ENCODE measurements around the gene RUVBL1. TPM values are rescaled to one million over a fixed set of nuclear protein-coding genes. Genes with fewer than 3 reads are reported as not detected.

The RUVBL1 gene
- polyA plus RNA-seq, 1 donor (not counting 4 experiments of a cell fraction or from before 2014, with no cell fraction given) = 94.8 TPM

DNA sequence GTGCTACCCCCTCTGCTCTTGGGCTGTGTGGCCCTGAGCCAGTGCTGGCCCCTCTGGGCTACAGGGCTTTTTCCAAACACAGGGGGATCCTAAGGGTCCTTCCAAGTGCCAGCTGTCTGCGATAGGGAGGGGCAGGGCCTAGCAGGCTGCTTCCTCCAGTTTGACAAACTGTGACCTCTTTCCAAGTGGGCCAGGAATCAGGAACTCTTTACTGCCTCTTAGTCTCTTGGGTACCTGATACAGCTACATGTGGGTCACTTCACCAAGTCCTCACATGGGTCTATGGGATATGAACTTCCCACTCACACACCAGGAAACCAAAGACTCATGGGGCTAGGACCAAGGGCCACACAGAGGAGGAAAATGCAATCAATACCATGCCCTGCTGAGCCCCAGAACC lies 45.9 kb downstream of the RUVBL1 start:
- Histone ChIP-seq H3K4me2 (ENCODE audit: control insufficient read depth, extremely low read depth, insufficient read depth, low read depth, low read length) (no peak overlapping the region), H3K9ac (ENCODE audit: control insufficient read depth, extremely low read depth, insufficient read depth, low read length) (no peak overlapping the region), H4K20me1 (ENCODE audit: control insufficient read depth, extremely low read depth, insufficient read depth, low read length) (no peaks in the 10 kb centered on the region), H3K4me3 (ENCODE audit: control insufficient read depth in 2 of 3, extremely low read depth in 1 of 3, insufficient read depth in 2 of 3, low read depth in 1 of 3, low read length in 3 of 3) (no peak overlapping the region), H3K4me1 (ENCODE audit: control insufficient read depth, extremely low read depth, insufficient read depth, low read length) (peaks cover 36% of the 10 kb centered on the region), H3K79me2 (ENCODE audit: control insufficient read depth, insufficient read depth, low read length) (peaks cover 2% of the 10 kb centered on the region), H3K9me3 (ENCODE audit: control insufficient read depth, low read depth, low read length) (no peaks in the 10 kb centered on the region), H3K36me3 (ENCODE audit: control insufficient read depth in 2 of 2, extremely low read depth in 1 of 2, insufficient read depth in 2 of 2, low read length in 2 of 2) (peaks cover 27 to 45% of the 10 kb centered on the region in 2 experiments), H3K9me1 (ENCODE audit: control insufficient read depth, extremely low read depth, insufficient read depth, low read length) (peaks cover under 1% of the 10 kb centered on the region), H2AFZ (ENCODE audit: control insufficient read depth, low read length) (no peak overlapping the region), H3K27me3 (ENCODE audit: control insufficient read depth, extremely low read depth, insufficient read depth, low read length) (no peaks in the 10 kb centered on the region), H3K27ac (ENCODE audit: control insufficient read depth, insufficient read depth, low read length) (no peak overlapping the region)
- FAIRE-seq (no peak), DNase-seq (ENCODE audit: low read depth, low spot score) (no peak)
- TF ChIP-seq, protein P1, sequence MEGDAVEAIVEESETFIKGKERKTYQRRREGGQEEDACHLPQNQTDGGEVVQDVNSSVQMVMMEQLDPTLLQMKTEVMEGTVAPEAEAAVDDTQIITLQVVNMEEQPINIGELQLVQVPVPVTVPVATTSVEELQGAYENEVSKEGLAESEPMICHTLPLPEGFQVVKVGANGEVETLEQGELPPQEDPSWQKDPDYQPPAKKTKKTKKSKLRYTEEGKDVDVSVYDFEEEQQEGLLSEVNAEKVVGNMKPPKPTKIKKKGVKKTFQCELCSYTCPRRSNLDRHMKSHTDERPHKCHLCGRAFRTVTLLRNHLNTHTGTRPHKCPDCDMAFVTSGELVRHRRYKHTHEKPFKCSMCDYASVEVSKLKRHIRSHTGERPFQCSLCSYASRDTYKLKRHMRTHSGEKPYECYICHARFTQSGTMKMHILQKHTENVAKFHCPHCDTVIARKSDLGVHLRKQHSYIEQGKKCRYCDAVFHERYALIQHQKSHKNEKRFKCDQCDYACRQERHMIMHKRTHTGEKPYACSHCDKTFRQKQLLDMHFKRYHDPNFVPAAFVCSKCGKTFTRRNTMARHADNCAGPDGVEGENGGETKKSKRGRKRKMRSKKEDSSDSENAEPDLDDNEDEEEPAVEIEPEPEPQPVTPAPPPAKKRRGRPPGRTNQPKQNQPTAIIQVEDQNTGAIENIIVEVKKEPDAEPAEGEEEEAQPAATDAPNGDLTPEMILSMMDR (optimal IDR thresholded peaks at IDR 0.05 in 1 of 3, IDR thresholded peaks at IDR 0.05 in 1 of 3, conservative IDR thresholded peaks at IDR 0.05 in 1 of 3; ENCODE audit: extremely low read depth in 1 of 3, insufficient read depth in 2 of 3, low read length in 3 of 3) = no peak
- TF ChIP-seq EZH2 (IDR thresholded peaks at IDR 0.05; ENCODE audit: low read length) = no peak
- dilution Hi-C loops (cut with MboI; ENCODE audit: extremely low pct_ligation_motif_present, low sequenced_read_pairs) = no loop called here

DNA sequence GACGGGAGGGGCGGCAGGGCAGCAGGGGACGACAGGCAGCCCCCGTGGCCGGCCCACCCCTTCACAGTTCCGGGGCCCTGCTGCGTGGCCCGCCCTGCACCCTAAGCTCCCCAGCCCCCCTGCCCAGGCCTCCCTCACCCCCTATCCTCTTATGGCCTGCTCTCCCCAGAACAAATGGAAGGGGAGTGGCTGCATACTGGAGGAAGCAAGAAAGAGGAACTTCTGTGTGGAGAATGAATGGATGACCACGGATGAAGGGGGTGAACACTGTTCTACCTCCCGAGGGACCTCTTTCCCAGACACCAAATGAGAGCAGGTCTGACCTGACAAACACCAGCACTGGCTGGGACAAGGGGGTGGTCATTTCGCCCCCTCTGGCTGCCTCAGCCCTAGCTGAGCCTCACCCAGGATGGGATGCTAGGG lies 46.4 kb downstream of the RUVBL1 start:
- Histone ChIP-seq H3K27ac (ENCODE audit: control insufficient read depth, insufficient read depth, low read length) (no peak overlapping the region), H3K4me1 (ENCODE audit: control insufficient read depth, extremely low read depth, insufficient read depth, low read length) (peaks cover 41% of the 10 kb centered on the region), H3K4me2 (ENCODE audit: control insufficient read depth, extremely low read depth, insufficient read depth, low read depth, low read length) (no peak overlapping the region), H3K4me3 (ENCODE audit: control insufficient read depth in 2 of 3, extremely low read depth in 1 of 3, insufficient read depth in 2 of 3, low read depth in 1 of 3, low read length in 3 of 3) (no peak overlapping the region), H3K79me2 (ENCODE audit: control insufficient read depth, insufficient read depth, low read length) (peaks cover 5% of the 10 kb centered on the region), H3K27me3 (ENCODE audit: control insufficient read depth, extremely low read depth, insufficient read depth, low read length) (no peaks in the 10 kb centered on the region), H4K20me1 (ENCODE audit: control insufficient read depth, extremely low read depth, insufficient read depth, low read length) (no peaks in the 10 kb centered on the region), H3K36me3 (ENCODE audit: control insufficient read depth in 2 of 2, extremely low read depth in 1 of 2, insufficient read depth in 2 of 2, low read length in 2 of 2) (peaks cover 24 to 45% of the 10 kb centered on the region in 2 experiments), H2AFZ (ENCODE audit: control insufficient read depth, low read length) (no peak overlapping the region), H3K9me1 (ENCODE audit: control insufficient read depth, extremely low read depth, insufficient read depth, low read length) (peaks cover 4% of the 10 kb centered on the region), H3K9me3 (ENCODE audit: control insufficient read depth, low read depth, low read length) (no peaks in the 10 kb centered on the region), H3K9ac (ENCODE audit: control insufficient read depth, extremely low read depth, insufficient read depth, low read length) (no peak overlapping the region)
- TF ChIP-seq, protein P1 (optimal IDR thresholded peaks at IDR 0.05 in 1 of 3, IDR thresholded peaks at IDR 0.05 in 1 of 3, conservative IDR thresholded peaks at IDR 0.05 in 1 of 3; ENCODE audit: extremely low read depth in 1 of 3, insufficient read depth in 2 of 3, low read length in 3 of 3) = no peak
- TF ChIP-seq EZH2 (IDR thresholded peaks at IDR 0.05; ENCODE audit: low read length) = no peak
- dilution Hi-C loops (cut with MboI; ENCODE audit: extremely low pct_ligation_motif_present, low sequenced_read_pairs) = no loop called here
- DNase-seq (ENCODE audit: low read depth, low spot score) (no peak), FAIRE-seq (no peak)
